Subcutaneous abdominal adipose tissue (tissue), 5 donors: Measurements from ENCODE around the gene MAZ.
A peak's percentile ranks its signal among the peaks of the same experiment; 100 is the strongest.

Source experiments
- H3K27ac ChIP-seq: one replicate; pipeline ENCODE4 v1.7.0; 2013; ENCODE audit warnings: low read depth, mild to moderate bottlenecking, inconsistent platforms, low read length, moderate library complexity
- H3K27me3 ChIP-seq, 5 donors: one replicate each; pipeline ENCODE4 v1.7.0; 2013; ENCODE audit warnings: low read length in 5 of 5, inconsistent platforms in 1 of 5; ENCODE audit not compliant: control insufficient read depth in 5 of 5, insufficient read depth in 4 of 5
- H3K36me3 ChIP-seq, 5 donors: one replicate each; pipeline ENCODE4 v1.7.0; 2013; ENCODE audit warnings: low read length in 5 of 5; ENCODE audit not compliant: control insufficient read depth in 5 of 5, insufficient read depth in 5 of 5
- H3K4me1 ChIP-seq, 5 donors: one replicate each; pipeline ENCODE4 v1.7.0; 2013; ENCODE audit warnings: low read length in 5 of 5, mild to moderate bottlenecking in 3 of 5, moderate library complexity in 1 of 5; ENCODE audit not compliant: control insufficient read depth in 5 of 5, insufficient read depth in 5 of 5
- H3K4me3 ChIP-seq, 5 donors: one replicate each; pipeline ENCODE4 v1.7.0; 2013; ENCODE audit warnings: low read length in 5 of 5, low read depth in 1 of 5
- H3K9ac ChIP-seq, 5 donors: one replicate each; pipeline ENCODE4 v1.7.0; 2013; ENCODE audit warnings: low read length in 5 of 5, mild to moderate bottlenecking in 4 of 5, moderate library complexity in 3 of 5
- H3K9me3 ChIP-seq, 5 donors: one replicate each; pipeline ENCODE4 v1.7.0; 2013; ENCODE audit warnings: low read length in 5 of 5; ENCODE audit not compliant: control insufficient read depth in 5 of 5
- donor health status: healthy.
- donor health status: healthy.
- donor health status: healthy.
- donor health status: healthy.
- donor health status: healthy.

Gene MAZ

GRCh38 chr16:29815793-29816693, 9.7 kb downstream of the MAZ start, which contains the start of gene PAGR1:
TSS of gene PAGR1 (plus strand) at chr16:29816152. CDS start at chr16:29816526, 374 bp downstream.
- Histone ChIP-seq H3K27me3 (no peaks in the 10 kb centered on the region), H3K4me3 (peak within 1 kb of the TSS; percentile 68 to 91 (median 81)), H3K36me3 (peaks cover 0 to 14% (median 8%) of the 10 kb centered on the region in 5 donors), H3K9me3 (no peaks in the 10 kb centered on the region), H3K27ac (peak within 1 kb of the TSS; percentile 83), H3K9ac (peak within 1 kb of the TSS; percentile 26 to 89 (median 77)), H3K4me1 (peaks cover 6 to 61% (median 54%) of the 10 kb centered on the region in 5 donors)

DNA sequence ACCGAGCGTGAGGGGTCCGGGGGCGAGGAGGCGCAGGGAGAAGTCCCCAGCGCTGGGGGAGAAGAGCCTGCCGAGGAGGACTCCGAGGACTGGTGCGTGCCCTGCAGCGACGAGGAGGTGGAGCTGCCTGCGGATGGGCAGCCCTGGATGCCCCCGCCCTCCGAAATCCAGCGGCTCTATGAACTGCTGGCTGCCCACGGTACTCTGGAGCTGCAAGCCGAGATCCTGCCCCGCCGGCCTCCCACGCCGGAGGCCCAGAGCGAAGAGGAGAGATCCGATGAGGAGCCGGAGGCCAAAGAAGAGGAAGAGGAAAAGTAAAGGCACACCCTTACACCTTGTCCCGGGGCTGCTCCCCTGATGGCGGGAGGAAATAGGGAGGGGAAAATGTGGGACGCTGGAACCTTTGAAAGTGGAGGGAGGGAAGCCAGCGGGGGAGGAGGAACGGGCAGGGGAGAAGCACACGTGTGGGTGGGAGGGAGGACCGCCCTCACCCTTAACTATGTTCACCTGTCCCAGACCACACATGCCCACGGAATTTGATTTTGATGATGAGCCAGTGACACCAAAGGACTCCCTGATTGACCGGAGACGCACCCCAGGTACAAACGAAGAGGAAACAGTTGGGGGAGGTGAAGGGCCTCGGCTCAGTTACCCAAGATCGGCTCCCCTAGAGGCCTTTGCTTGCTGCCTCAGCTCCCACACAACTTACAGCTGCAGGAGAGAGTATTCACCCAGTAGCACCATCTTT, 10.5 kb downstream of the MAZ start:
- Histone ChIP-seq H3K4me1 (peaks cover 14 to 61% (median 54%) of the 10 kb centered on the region in 5 donors), H3K27ac (peak overlapping the region; percentile 83), H3K4me3 (peak overlapping the region; percentile 60 to 91 (median 81)), H3K27me3 (no peaks in the 10 kb centered on the region), H3K9me3 (no peaks in the 10 kb centered on the region), H3K36me3 (peaks cover 0 to 14% (median 8%) of the 10 kb centered on the region in 5 donors), H3K9ac (peak overlapping the region; percentile 26 to 89 (median 77))

DNA sequence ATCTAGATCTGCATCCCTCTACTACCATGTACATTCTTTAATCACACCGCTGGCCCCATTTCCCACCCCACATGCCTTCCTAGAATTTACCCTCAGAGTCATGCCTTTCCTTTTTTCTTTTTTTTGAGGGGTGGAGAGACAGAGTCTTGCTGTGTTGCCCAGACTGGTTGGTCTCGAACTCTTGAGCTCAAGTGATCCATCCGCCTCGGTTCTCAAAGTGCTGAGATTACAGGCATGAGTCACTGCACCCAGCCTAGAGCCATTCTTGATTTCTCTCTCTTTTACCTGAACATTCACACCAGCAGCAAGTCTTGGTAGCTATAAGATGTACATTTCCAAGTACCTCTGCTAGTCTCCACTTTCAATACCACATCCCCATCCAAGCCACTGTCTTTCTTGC, 11.8 kb downstream of the MAZ start:
- H3K9me3 ChIP-seq = no peaks in the 10 kb centered on the region
- no peak overlapping the region for H3K4me3 ChIP-seq
- H3K27me3 ChIP-seq = no peaks in the 10 kb centered on the region
- H3K27ac ChIP-seq = no peak overlapping the region
- H3K36me3 ChIP-seq = peaks cover 0 to 14% (median 8%) of the 10 kb centered on the region in 5 donors
- H3K9ac ChIP-seq = no peak overlapping the region
- H3K4me1 ChIP-seq = peaks cover 15 to 61% (median 56%) of the 10 kb centered on the region in 5 donors

DNA sequence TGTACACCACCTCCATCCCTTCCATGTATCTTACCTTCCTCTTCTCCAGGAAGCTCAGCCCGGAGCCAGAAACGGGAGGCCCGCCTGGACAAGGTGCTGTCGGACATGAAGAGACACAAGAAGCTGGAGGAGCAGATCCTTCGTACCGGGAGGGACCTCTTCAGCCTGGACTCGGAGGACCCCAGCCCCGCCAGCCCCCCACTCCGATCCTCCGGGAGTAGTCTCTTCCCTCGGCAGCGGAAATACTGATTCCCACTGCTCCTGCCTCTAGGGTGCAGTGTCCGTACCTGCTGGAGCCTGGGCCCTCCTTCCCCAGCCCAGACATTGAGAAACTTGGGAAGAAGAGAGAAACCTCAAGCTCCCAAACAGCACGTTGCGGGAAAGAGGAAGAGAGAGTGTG, 13.2 kb downstream of the MAZ start:
- Histone ChIP-seq H3K36me3 (peaks cover 0 to 14% (median 8%) of the 10 kb centered on the region in 5 donors), H3K27me3 (no peaks in the 10 kb centered on the region), H3K4me1 (peaks cover 15 to 68% (median 61%) of the 10 kb centered on the region in 5 donors), H3K27ac (no peak overlapping the region), H3K4me3 (no peak overlapping the region), H3K9ac (no peak overlapping the region), H3K9me3 (no peaks in the 10 kb centered on the region)

GRCh38 chr16:29820271-29820701, 14.0 kb downstream of the MAZ start, which contains the start of gene MVP:
TSS of gene MVP (plus strand) at chr16:29820462. CDS start at chr16:29830550, 10,088 bp downstream.
- Histone ChIP-seq H3K27me3 (no peaks in the 10 kb centered on the region), H3K27ac (peak within 1 kb of the TSS; percentile 97), H3K4me3 (peak within 1 kb of the TSS; percentile 82 to 96 (median 92)), H3K36me3 (peaks cover 0 to 14% (median 8%) of the 10 kb centered on the region in 5 donors), H3K4me1 (peaks cover 18 to 69% (median 61%) of the 10 kb centered on the region in 5 donors), H3K9me3 (no peaks in the 10 kb centered on the region), H3K9ac (peak within 1 kb of the TSS; percentile 82 to 93 (median 90))

GRCh38 chr16:29820730-29821642, 14.7 kb downstream of the MAZ start:
- no peaks in the 10 kb centered on the region for H3K9me3 ChIP-seq
- peak overlapping the region; percentile 97 for H3K27ac ChIP-seq
- peak overlapping the region; percentile 82 to 93 (median 90) for H3K9ac ChIP-seq
- H3K4me3 ChIP-seq = peak overlapping the region; percentile 82 to 96 (median 92)
- H3K4me1 ChIP-seq = peaks cover 19 to 73% (median 67%) of the 10 kb centered on the region in 5 donors
- no peaks in the 10 kb centered on the region for H3K27me3 ChIP-seq
- peaks cover 0 to 14% (median 8%) of the 10 kb centered on the region in 5 donors for H3K36me3 ChIP-seq

- peak overlapping the region; percentile 16 to 93 (median 89) for H3K9ac ChIP-seq
- H3K36me3 ChIP-seq = peaks cover 0 to 14% (median 8%) of the 10 kb centered on the region in 5 donors
- peak overlapping the region; percentile 82 to 96 (median 92) for H3K4me3 ChIP-seq
- H3K27me3 ChIP-seq = no peaks in the 10 kb centered on the region
- H3K4me1 ChIP-seq = peaks cover 19 to 70% (median 66%) of the 10 kb centered on the region in 5 donors
- peak overlapping the region; percentile 97 for H3K27ac ChIP-seq
- H3K9me3 ChIP-seq = no peaks in the 10 kb centered on the region
Measured at GRCh38 chr16:29821643-29822115, 15.3 kb downstream of the MAZ start.

GRCh38 chr16:29824589-29825144, 18.3 kb downstream of the MAZ start:
- H3K9me3 ChIP-seq = no peaks in the 10 kb centered on the region
- peak overlapping the region; percentile 57 for H3K27ac ChIP-seq
- H3K27me3 ChIP-seq = no peaks in the 10 kb centered on the region
- peak overlapping the region in 2 of 5 donors; percentile 24 to 63 for H3K9ac ChIP-seq
- peaks cover 0 to 4% (median 2%) of the 10 kb centered on the region in 5 donors for H3K36me3 ChIP-seq
- peaks cover 16 to 65% (median 63%) of the 10 kb centered on the region in 5 donors for H3K4me1 ChIP-seq
- H3K4me3 ChIP-seq = peak overlapping the region in 2 of 5 donors; percentile 19 to 33
